Keratinocyte (primary cell): ENCODE results near the gene DPYD.

Experiments
- CTCF ChIP-seq, 3 experiments: IDR thresholded peaks in 1 of 3; conservative IDR thresholded peaks in 1 of 3; optimal IDR thresholded peaks in 1 of 3; 2 replicates in 2 of 3; 3 replicates in 1 of 3; pipeline versions ENCODE3 to v1.5.1; 2011; ENCODE audit warnings: low read length in 3 of 3, mild to moderate bottlenecking in 3 of 3, moderate library complexity in 2 of 3, control low read depth in 1 of 3, inconsistent platforms in 1 of 3; ENCODE audit not compliant: insufficient read depth in 2 of 3; ENCODE audit errors: extremely low read depth in 1 of 3
- EZH2 ChIP-seq: IDR thresholded peaks from one replicate; pipeline ENCODE4 v1.6.1; 2012; ENCODE audit warnings: inconsistent platforms, mild to moderate bottlenecking, low read length, moderate library complexity

DNA sequence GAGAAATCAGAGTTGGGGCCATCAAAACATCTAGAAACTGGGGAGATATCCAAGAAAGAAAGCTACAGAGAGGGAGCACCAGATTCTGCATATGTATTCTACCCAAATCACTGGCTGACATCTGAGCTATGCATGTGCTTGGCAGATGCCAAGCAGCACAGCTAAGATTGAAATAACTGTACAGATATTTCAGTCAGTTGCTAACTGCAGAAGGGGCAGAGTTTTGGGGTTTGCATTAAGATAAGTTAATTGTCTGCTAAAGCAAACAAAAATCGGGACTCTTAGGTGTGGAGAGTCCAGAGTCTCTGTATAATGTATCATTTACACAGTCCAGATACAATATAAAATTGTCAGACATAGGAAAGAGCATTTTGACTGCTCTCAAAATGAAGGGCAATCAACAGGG, 762.1 kb downstream of the DPYD start:
- TF ChIP-seq CTCF (optimal IDR thresholded peaks at IDR 0.05 in 1 of 3, IDR thresholded peaks at IDR 0.05 in 1 of 3, conservative IDR thresholded peaks at IDR 0.05 in 1 of 3; ENCODE audit: extremely low read depth in 1 of 3, insufficient read depth in 2 of 3, low read length in 3 of 3) (no peak), EZH2 (no peak)
